Stomach (tissue), 9 donors: Measurements from ENCODE around the gene CLCN6. TPM values are rescaled to one million over a fixed set of nuclear protein-coding genes. Genes with fewer than 3 reads are reported as not detected.

Experiments
- DNase-seq, 2 donors: peaks; one replicate each; pipeline versions ENCODE4 v3.0.0 to v3.0.0-alpha.2; 2013 to 2019
- H3K27ac ChIP-seq, 5 donors: fragments of 200-600 bp in 4 of 5; sonication (generic) in 4 of 5; one replicate each; pipeline ENCODE4 v1.5.1; 2013 to 2019; ENCODE audit warnings: mild to moderate bottlenecking in 1 of 5, moderate library complexity in 1 of 5
- H3K27me3 ChIP-seq, 3 donors: fragments of 200-600 bp; sonication (generic); one replicate each; pipeline ENCODE4 v1.5.1; 2017 to 2019; ENCODE audit warnings: mixed run types in 1 of 3
- H3K36me3 ChIP-seq, 4 donors: fragments of 200-600 bp; sonication (generic); 1 replicate in 3 of 4; 2 replicates in 1 of 4; pipeline ENCODE4 v1.5.1; 2016 to 2019
- H3K4me1 ChIP-seq, 4 donors: fragments of 200-600 bp; sonication (generic); one replicate each; pipeline ENCODE4 v1.5.1; 2016 to 2019
- H3K4me3 ChIP-seq, 4 donors: fragments of 200-600 bp; sonication (generic) in 3 of 4; one replicate each; pipeline ENCODE4 v1.5.1; 2016 to 2019; ENCODE audit warnings: mild to moderate bottlenecking in 1 of 4
- H3K9me3 ChIP-seq, 4 donors: fragments of 200-600 bp; sonication (generic); one replicate each; pipeline ENCODE4 v1.5.1; 2016 to 2019
- EP300 ChIP-seq: sonication (generic); formaldehyde crosslinking; IDR thresholded peaks from one replicate; pipeline ENCODE4 v1.6.1; 2017; ENCODE audit warnings: antibody characterized with exemption
- POLR2A ChIP-seq, 4 donors: fragments of 450-650 bp; IDR thresholded peaks; one replicate each; pipeline ENCODE4 v1.6.1; 2016; ENCODE audit warnings: antibody characterized with exemption in 4 of 4, control low read depth in 2 of 4, mild to moderate bottlenecking in 1 of 4, moderate library complexity in 1 of 4
- POLR2AphosphoS5 ChIP-seq, 3 donors: sonication (generic); formaldehyde crosslinking; IDR thresholded peaks; one replicate each; pipeline ENCODE4 v1.6.1; 2016; ENCODE audit warnings: antibody characterized with exemption in 3 of 3
- WGBS, 5 donors: extraction: QIAGEN DNeasy Blood & Tissue Kit in 3 of 5; methylation state at CpG; one replicate each; pipeline versions ENCODE4 v1.1.5 to v1.1.7; 2013 to 2018; 5-methylcytosine and 5-hydroxymethylcytosine counted together
- intact Hi-C: fragments of 100-400 bp; cut with DNase I; formaldehyde crosslinking; loops from one replicate; pipeline ENCODE4 v1.15.1; 2023; ENCODE audit warnings: low total_unique reads
- polyA plus RNA-seq, 3 donors: library from polyadenylated mRNA; stranded (reverse); fragments of 200-250 nt; gene quantifications; one replicate each; pipeline ENCODE4 v1.2.3, GENCODE V29; 2013
- total RNA-seq, 5 donors: library from RNA; depleted of rRNA; stranded (reverse); fragments of >200 nt; gene quantifications; one replicate each; pipeline versions ENCODE4 v1.1.0 to v1.2.3, GENCODE V29; 2014 to 2016
- TF ChIP-seq, protein P1 (sequence below), 7 experiments: fragments of 450-650 bp in 4 of 7; fragments of 200-600 bp in 3 of 7; sonication (generic) in 3 of 7; IDR thresholded peaks; one replicate each; pipeline ENCODE4 v1.5.1; 2016 to 2019; ENCODE audit warnings: antibody characterized with exemption in 7 of 7, control low read depth in 2 of 7, mild to moderate bottlenecking in 1 of 7
- donor health status: healthy with polysubstance abuse.
- donor health status: Bipolar disorder and iron deficiency.
- donor health status: healthy.

Gene CLCN6
- total and polyA plus RNA-seq, 8 donors = 4.1 to 49.6 (median 10.2) TPM

DNA sequence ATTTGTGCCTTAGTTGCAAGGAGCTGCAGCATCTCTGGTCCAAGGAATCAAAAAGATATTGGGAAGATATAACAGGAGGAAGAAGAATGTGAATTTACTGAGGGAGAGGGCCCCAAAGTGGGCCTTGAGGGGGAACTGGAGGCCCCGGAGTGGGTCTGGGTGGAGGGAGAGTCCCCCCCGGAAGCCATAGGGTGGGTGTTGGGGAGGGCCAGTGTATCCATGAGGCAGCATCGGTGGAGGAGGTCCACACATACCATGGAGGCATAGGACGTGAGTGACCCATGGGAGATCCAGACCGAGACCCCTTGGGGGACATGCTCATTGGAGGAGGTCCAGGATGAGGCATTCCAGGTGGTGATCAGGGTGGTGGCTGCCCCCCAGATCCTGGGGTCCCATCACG is 44.7 kb upstream of the CLCN6 start:
- H3K36me3 ChIP-seq = no peaks in the 10 kb centered on the region
- no peaks in the 10 kb centered on the region for H3K9me3 ChIP-seq
- H3K27me3 ChIP-seq = peaks cover 0 to 50% (median 16%) of the 10 kb centered on the region in 3 donors
- no peak for TF ChIP-seq POLR2AphosphoS5 (IDR thresholded peaks at IDR 0.05)
- TF ChIP-seq, protein P1, sequence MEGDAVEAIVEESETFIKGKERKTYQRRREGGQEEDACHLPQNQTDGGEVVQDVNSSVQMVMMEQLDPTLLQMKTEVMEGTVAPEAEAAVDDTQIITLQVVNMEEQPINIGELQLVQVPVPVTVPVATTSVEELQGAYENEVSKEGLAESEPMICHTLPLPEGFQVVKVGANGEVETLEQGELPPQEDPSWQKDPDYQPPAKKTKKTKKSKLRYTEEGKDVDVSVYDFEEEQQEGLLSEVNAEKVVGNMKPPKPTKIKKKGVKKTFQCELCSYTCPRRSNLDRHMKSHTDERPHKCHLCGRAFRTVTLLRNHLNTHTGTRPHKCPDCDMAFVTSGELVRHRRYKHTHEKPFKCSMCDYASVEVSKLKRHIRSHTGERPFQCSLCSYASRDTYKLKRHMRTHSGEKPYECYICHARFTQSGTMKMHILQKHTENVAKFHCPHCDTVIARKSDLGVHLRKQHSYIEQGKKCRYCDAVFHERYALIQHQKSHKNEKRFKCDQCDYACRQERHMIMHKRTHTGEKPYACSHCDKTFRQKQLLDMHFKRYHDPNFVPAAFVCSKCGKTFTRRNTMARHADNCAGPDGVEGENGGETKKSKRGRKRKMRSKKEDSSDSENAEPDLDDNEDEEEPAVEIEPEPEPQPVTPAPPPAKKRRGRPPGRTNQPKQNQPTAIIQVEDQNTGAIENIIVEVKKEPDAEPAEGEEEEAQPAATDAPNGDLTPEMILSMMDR (IDR thresholded peaks at IDR 0.05) = no peak
- TF ChIP-seq EP300 = no peak
- TF ChIP-seq POLR2A (IDR thresholded peaks at IDR 0.05) = no peak
- H3K4me3 ChIP-seq = no peak overlapping the region
- intact Hi-C loops = no loop called here
- 86 to 92% (median 88%) methylated on average over 5 to 6 of the region's 6 CpGs for WGBS, 5 donors
- no peak overlapping the region for H3K27ac ChIP-seq
- peaks cover 0 to 8% (median 6%) of the 10 kb centered on the region in 4 donors for H3K4me1 ChIP-seq
- DNase-seq = no peak

DNA sequence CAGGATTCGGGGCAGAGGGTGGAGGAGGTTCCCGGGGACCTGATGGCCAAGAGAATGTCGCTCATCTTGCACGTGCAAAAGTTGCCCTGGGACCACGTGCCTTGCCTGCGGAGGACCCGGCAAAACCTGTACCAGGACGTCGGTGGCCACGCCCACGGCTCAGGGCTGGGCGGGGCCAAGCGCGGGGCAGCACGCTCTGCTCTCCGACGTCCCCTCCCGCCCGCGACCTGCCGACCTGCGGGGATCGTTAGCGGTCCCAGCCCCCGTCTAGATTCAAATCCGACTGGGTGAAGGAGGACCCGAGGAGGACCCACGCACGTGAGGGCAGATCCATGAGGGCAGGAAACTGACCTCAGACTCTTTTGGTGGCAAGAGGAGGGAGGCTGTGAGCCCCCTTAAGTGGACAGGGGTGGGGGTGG is 44.0 kb upstream of the CLCN6 start, which contains the start of gene C1orf167:
C1orf167 (plus strand) TSS at position 206 of the 419 bp plus-strand sequence. CDS start 2,208 bp downstream, outside the sequence.
- Histone ChIP-seq H3K27me3 (peaks cover 0 to 58% (median 16%) of the 10 kb centered on the region in 3 donors), H3K27ac (no peak within 1 kb of the TSS), H3K36me3 (no peaks in the 10 kb centered on the region), H3K4me1 (peaks cover 0 to 8% (median 6%) of the 10 kb centered on the region in 4 donors), H3K9me3 (no peaks in the 10 kb centered on the region), H3K4me3 (peak within 1 kb of the TSS in 1 of 4 donors; percentile 29)
- peak; percentile 34 to 60 for DNase-seq
- TF ChIP-seq, protein P1 (IDR thresholded peaks at IDR 0.05) = no peak
- TF ChIP-seq POLR2A (IDR thresholded peaks at IDR 0.05) (no peak), EP300 (no peak), POLR2AphosphoS5 (IDR thresholded peaks at IDR 0.05) (no peak)
- WGBS, 5 donors = 6 to 15% (median 7%) methylated on average over 9 to 29 of the region's 29 CpGs
- intact Hi-C loops = no loop called here

DNA sequence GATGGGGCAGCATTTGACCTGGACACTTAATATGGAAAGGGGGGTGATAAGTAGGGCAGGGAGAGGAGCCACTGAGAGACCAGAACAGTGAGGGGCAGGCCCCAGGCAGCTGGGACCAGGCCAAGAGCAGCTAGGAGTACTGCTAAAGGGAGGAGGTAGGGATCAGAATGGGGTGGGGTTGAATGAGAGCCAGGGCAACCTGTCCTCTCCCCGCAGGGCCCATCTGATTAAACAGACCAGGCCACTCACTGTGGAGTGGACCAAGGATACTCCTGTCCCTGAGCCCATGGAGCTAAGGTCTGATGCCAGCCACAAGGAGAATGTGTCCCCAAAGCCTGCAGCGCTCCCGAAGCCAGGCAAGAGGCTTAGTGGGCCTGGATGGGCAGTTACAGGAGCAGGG is 41.9 kb upstream of the CLCN6 start:
- H3K4me1 ChIP-seq = peaks cover 0 to 8% (median 6%) of the 10 kb centered on the region in 4 donors
- 68 to 94% (median 87%) methylated on average over 2 to 3 of the region's 3 CpGs for WGBS, 5 donors
- no peak overlapping the region for H3K4me3 ChIP-seq
- TF ChIP-seq POLR2AphosphoS5 (IDR thresholded peaks at IDR 0.05) (no peak), POLR2A (IDR thresholded peaks at IDR 0.05) (no peak), EP300 (no peak)
- TF ChIP-seq, protein P1 (IDR thresholded peaks at IDR 0.05) = no peak
- H3K36me3 ChIP-seq = no peaks in the 10 kb centered on the region
- no peak for DNase-seq
- no peaks in the 10 kb centered on the region for H3K9me3 ChIP-seq
- peaks cover 0 to 55% (median 16%) of the 10 kb centered on the region in 3 donors for H3K27me3 ChIP-seq
- no peak overlapping the region for H3K27ac ChIP-seq
- intact Hi-C loops = no loop called here

DNA sequence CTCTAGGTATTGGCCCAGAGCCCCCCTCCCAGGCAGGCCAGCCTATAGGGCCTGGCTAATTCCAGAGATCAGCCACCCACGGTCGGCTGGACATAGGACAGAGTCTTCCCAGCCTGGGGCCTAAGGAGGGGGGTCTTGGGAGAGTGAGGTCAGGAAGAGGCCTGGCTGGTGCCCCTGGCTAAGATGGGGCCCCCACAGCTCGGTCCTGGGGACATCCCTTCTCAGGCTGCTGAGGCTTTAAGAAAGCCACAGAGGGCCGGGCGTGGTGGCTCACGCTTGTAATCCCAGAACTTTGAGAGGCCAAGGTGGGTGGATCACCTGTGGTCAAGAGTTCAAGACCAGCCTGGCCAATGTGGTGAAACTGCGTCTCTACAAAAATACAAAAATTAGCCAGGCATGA is 41.5 kb upstream of the CLCN6 start:
- TF ChIP-seq POLR2A (IDR thresholded peaks at IDR 0.05) = no peak
- intact Hi-C loops = no loop called here
- Histone ChIP-seq H3K4me1 (peaks cover 0 to 8% (median 6%) of the 10 kb centered on the region in 4 donors), H3K27ac (no peak overlapping the region), H3K36me3 (no peaks in the 10 kb centered on the region), H3K27me3 (peaks cover 0 to 51% (median 16%) of the 10 kb centered on the region in 3 donors), H3K4me3 (no peak overlapping the region), H3K9me3 (no peaks in the 10 kb centered on the region)
- 78 to 85% (median 82%) methylated on average over 5 to 7 of the region's 7 CpGs for WGBS, 5 donors
- DNase-seq = no peak

DNA sequence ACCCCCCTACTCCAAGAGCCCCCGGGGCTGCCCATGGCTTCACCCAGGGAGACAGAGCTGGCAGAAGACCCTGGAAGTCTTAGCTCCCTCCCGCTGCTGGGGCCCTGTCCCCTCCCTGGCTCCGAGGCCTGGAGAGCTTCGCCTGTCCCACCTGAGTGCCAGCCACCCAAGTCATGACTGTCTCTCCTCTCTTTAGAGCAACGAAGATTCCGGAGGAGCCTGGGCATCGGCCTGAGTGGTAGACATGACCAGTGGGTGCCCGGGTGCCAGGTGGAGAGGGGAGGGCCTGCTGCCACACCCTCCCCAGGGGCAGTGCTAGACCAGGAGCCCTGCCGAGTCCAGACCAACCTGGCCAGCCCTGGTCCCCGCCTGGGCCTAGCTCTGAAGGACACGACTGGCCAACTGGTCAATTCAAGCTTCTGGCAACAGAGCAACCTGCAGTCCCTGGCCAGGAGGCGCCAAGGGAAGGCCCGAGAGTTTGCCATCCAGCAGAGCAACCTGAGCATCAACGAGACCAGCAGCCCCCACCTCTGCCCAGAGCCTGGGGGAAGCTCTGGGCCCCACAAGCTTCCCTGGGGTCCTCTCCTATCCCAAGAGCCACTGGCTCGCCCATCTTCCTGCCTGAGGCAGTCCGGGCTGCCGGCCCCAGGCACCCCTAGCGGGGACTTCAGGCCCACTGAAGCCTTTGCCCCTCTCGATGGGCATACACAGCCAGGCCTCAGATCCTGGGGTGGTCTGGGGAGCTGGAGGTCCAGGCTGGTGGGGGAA is 40.1 kb upstream of the CLCN6 start:
- H3K36me3 ChIP-seq = no peaks in the 10 kb centered on the region
- WGBS, 5 donors = 80 to 91% (median 81%) methylated on average over 12 to 19 of the region's 19 CpGs
- intact Hi-C loops = no loop called here
- no peaks in the 10 kb centered on the region for H3K9me3 ChIP-seq
- no peak for DNase-seq
- H3K27me3 ChIP-seq = peaks cover 0 to 45% (median 16%) of the 10 kb centered on the region in 3 donors
- no peak overlapping the region for H3K4me3 ChIP-seq
- H3K27ac ChIP-seq = no peak overlapping the region
- TF ChIP-seq POLR2AphosphoS5 (IDR thresholded peaks at IDR 0.05) (no peak), POLR2A (IDR thresholded peaks at IDR 0.05) (no peak), EP300 (no peak)
- TF ChIP-seq, protein P1 (IDR thresholded peaks at IDR 0.05) = no peak
- H3K4me1 ChIP-seq = peaks cover 0 to 8% (median 6%) of the 10 kb centered on the region in 4 donors
